DND-41 (cell line): ENCODE results near the gene NPAS2.

Experiments used
- CTCF ChIP-seq: IDR thresholded peaks from 2 replicates; pipeline ENCODE4 v1.5.1; 2012; ENCODE audit warnings: borderline replicate concordance, low read length, moderate library complexity, mild to moderate bottlenecking; ENCODE audit not compliant: poor library complexity, severe bottlenecking; ENCODE audit errors: extremely low read depth
- EZH2 ChIP-seq: IDR thresholded peaks from 3 replicates; pipeline ENCODE4 v1.6.1; 2012; ENCODE audit warnings: borderline replicate concordance, low read depth, mild to moderate bottlenecking, moderate library complexity, low read length, inconsistent platforms; ENCODE audit not compliant: severe bottlenecking

- TF ChIP-seq CTCF (no peak), EZH2 (no peak)
Observed at GRCh38 chr2:100952512-100952911, 132.6 kb downstream of the NPAS2 start.
